Measurements from ENCODE around the gene TMEM121.

The TMEM121 gene

DNA sequence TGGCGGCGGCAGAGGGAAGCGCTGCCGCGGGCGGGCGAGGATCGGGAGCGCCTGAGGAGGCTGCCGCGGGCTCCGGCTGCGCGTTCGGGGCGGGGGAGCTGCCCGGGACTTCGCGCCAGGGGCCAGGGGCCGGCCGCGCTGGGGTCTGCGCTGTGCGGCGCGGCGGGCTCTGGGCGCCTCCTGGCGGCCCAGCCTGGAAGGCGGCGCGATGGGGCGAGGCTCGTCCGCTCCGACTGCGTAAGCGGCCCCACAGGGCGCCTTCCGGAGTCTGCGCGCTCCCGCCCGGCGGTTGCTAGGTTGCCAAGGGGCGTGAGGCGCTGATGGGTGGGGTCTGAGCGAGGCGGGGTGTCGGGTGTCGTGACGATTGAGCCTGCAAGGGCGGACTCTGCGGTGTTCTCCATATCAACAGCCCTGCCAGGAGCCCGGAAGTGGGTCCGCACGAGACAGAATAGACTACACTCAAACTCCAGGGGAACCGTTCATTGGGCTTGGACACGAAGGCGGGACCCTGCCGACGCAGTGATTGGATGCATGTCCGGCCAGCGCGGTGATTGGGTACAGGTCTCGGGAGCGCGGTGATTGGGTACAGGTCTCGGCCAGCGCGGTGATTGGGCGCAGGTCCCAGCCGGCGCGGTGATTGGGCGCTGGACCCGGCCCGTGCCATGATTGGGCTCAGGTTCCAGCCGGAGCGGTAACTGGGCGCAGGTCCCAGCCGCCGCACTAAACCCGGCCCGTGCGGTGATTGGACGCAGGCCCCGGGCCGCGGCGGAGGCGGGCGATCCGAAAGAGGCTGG lies 35.6 kb upstream of the TMEM121 start, which contains the start of gene TEDC1:
TEDC1 (plus strand) TSS at position 675 of the 794 bp plus-strand sequence. CDS start 130 bp downstream, outside the sequence.
- DNase-seq, result peak; percentile 100
- no peak for TF ChIP-seq GATA1 (IDR thresholded peaks at IDR 0.05; ENCODE audit: low read depth, low read length)

DNA sequence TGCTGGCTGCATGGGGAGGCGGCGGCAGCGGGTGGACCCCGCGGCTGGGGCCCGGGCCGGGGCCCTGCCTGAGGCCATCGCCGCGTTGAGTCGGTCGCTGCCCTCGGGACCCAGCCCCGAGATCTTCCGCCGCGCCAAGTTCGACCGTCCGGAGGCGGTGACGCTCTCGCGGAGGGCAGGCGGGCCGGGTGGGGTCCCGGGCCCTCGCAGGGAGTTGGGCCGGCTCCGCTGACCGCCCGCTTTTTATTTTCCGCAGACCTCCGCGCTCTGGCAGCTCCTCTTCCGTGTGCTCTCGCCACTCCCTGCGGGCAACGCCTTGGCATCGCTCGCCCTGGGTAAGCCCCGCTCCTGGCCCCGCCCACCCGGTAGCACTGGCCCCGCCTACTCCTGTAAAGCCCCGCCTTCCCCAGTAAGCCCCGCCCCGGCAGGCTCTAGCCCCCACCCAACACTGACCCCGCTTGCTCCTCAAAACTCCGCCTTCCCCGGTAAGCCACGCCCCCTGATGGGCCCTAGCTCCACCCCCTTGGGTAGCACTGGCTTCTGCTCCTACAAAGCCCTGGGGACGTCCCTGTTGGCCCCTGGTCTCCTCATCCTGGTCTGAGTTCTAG lies 34.9 kb upstream of the TMEM121 start:
- TF ChIP-seq GATA1 (IDR thresholded peaks at IDR 0.05; ENCODE audit: low read depth, low read length), result no peak
- TF ChIP-seq POLR2A (IDR thresholded peaks at IDR 0.05; ENCODE audit: low read length), result peak; percentile 89
- peak; percentile 91 to 95 for DNase-seq

DNA sequence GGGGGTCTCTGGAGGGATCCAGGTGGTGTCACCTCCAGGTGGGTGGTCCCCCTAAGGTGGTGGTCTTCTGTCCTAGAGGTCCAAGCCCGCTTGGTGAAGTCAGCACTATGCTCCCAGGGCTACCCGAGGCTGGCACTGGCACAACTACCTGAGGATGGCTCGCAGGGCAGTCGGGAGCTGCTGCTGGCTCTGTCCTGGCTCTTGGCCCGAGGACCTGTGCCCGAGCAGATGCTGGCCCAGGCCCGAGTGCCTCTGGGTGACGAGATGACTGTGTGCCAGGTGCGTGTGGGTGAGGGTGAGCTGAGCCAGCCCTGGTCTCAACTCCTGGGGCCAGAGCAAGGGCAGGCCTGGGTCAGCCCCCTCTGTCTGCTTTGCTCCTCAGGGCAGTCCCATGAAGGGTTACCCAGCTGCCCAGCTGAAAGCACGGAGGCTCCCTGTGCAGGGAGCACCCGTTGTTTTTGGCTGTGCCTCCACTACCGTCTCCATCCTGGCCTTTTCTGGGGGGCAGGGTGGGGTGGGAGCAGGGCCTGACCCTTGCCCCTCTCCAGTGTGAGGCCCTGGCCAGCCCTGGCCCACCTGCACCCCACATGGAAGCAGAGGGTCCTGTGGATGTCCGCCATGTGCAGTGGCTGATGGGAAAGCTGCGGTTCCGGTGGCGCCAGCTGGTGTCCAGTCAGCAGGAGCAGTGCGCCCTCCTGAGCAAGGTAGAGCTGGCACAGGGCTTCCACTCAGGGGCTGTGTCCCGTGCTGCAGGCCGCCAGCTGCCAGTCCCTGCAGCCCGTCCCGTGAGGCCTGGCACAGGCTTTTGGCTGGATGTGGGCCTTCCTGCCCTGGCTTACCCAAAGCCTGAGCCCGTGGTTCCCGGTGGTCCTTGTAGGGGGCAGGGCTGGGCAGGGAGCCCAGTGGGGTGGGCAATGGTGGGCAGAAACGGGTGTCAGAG lies 34.1 kb upstream of the TMEM121 start:
- no peak for DNase-seq
- TF ChIP-seq GATA1 (IDR thresholded peaks at IDR 0.05; ENCODE audit: low read depth, low read length) (no peak), POLR2A (IDR thresholded peaks at IDR 0.05; ENCODE audit: low read length) (no peak)

DNA sequence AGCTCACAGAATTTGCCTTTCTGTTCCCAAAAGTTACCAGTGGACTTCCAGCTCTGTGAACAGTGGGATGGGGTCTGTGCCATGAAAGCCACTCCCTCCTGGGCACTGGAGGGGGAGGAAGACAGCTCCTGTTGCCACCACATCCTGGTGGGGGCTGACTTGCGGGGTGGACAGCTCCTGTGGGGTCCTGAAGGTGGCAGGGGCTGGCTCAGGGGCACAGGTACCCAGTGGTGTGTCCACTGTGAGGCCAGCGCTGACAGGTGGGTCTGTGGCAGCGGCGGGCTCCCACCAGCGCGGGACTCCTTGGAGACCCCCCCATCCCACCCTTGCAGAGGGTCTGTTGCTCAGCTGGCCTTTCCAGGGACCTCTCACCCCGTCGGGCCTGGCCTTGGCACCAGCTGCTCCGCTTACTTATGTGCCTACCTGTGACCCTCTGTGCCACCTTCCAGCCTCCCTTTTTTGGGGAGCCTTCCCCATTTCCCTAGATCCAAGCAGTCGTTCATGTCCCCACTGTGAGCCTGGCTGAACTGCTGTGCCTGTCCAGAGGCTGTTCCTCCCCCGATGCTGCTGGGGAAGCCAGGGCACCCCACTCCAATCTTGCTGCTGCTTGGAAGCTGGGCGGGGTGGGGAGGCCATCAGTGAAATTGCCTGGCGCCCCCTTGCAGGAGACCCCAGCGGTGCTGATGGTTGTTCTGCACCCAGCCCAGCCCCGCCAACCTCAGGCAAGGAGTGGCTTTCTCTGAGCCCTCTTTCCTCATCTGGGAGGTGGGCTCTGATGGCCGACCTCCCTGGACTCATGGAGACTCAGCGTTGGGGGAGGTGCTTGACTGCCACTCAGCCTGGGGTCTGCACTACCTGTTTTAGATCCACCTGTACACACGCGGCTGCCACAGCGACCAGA lies 33.2 kb upstream of the TMEM121 start:
- no peak for DNase-seq

DNA sequence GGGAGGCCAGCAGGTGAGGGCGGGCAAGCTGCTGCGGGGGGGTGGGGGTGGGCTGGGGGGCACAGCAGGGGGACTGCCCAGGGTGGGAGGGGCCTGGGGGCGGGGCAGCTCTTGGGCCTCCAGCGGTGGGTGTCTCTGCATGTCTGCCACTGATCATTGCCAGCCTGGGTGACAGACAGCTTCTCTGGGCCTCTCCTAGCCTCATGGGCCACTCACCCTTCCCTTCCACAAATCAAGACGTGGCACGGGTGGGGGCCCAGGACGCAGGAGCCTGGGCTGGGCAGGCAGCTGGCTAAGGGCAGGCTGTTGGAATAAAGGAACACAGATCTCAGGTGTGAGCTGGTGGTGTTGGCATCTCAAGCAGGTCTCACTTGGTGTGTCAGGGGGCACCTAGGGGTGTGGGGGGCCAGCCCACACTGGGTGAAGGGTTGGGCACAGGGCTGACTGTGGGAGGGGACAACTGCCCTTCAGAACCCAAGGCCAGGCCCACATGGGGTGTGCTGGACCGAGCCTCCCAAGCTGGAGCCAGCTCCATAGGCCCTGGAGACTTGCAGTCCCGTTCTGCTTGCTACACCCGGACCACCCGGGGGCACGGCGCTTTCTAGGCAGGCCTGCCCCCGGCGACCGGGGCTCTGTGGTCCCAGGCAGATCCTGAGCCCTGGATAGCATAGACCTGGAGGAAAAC lies 32.3 kb upstream of the TMEM121 start:
- TF ChIP-seq GATA1 (IDR thresholded peaks at IDR 0.05; ENCODE audit: low read depth, low read length) (no peak), POLR2A (IDR thresholded peaks at IDR 0.05; ENCODE audit: low read length) (no peak)
- no peak for DNase-seq

More for the DNA sequence above, 33.2 kb upstream of the TMEM121 start:
- TF ChIP-seq GATA1 (IDR thresholded peaks at IDR 0.05; ENCODE audit: low read depth, low read length) (no peak), POLR2A (IDR thresholded peaks at IDR 0.05; ENCODE audit: low read length) (no peak)

DNA sequence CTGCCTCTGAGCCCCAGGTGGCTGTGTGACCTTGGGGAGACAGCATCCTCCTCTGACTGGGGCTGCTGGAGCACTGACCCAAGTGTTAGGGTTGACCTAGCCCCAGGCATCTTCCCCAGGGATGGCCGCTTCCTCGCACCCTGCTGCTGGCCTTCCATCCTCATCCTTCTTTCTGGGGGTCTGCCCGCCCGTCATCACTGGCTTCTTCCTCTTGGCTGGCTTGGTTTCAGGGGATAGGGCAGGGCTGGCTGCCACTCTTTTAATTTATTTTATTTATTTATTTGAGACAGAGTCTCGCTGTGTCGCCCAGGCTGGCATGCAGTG lies 31.8 kb upstream of the TMEM121 start:
- no peak for DNase-seq
- TF ChIP-seq POLR2A (IDR thresholded peaks at IDR 0.05; ENCODE audit: low read length) (no peak), GATA1 (IDR thresholded peaks at IDR 0.05; ENCODE audit: low read depth, low read length) (no peak)

DNA sequence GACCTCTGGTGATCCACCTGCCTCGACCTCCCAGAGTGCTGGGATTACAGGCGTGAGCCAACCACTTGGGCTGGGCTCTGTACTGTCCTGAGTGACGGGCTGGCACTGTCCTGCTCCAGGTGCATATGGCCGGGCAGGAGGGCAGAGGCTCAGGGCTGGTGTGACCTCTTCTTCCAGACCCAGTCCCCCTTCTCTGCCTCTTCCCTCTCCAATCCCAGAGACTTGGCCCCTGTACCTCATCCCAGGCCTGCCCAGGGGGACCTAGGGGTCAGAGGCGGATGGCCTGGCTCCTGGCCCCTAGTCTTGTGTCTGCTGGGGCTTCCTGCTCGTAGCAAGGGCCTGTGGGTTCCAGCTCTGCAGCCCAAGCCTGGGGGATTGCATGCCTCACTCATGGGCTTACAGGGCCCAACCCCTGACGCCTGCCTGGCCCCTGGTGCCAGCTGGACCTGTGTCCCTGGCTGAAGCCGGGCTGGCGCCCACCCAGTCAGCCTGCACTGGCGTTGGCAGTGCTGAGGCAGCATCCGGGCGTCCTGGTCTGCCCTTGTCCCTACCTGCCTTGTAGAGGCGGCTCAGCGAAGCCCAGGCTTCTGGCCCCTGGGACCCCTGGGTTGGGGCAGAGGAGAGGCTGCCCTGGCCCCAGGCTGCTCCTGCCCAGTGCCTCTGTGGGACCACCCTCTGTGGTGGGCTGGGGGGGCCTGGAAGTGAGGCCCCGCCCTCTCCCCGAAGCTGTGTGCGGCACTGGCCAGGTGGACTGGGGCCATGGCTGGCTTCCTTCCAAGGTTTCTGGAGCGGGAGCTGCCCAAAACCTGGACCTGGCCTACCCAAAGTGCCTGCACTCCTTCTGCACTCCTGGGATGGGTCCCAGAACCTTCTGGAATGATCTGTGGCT lies 31.0 kb upstream of the TMEM121 start:
- no peak for DNase-seq
- TF ChIP-seq GATA1 (IDR thresholded peaks at IDR 0.05; ENCODE audit: low read depth, low read length) (no peak), POLR2A (IDR thresholded peaks at IDR 0.05; ENCODE audit: low read length) (no peak)

DNA sequence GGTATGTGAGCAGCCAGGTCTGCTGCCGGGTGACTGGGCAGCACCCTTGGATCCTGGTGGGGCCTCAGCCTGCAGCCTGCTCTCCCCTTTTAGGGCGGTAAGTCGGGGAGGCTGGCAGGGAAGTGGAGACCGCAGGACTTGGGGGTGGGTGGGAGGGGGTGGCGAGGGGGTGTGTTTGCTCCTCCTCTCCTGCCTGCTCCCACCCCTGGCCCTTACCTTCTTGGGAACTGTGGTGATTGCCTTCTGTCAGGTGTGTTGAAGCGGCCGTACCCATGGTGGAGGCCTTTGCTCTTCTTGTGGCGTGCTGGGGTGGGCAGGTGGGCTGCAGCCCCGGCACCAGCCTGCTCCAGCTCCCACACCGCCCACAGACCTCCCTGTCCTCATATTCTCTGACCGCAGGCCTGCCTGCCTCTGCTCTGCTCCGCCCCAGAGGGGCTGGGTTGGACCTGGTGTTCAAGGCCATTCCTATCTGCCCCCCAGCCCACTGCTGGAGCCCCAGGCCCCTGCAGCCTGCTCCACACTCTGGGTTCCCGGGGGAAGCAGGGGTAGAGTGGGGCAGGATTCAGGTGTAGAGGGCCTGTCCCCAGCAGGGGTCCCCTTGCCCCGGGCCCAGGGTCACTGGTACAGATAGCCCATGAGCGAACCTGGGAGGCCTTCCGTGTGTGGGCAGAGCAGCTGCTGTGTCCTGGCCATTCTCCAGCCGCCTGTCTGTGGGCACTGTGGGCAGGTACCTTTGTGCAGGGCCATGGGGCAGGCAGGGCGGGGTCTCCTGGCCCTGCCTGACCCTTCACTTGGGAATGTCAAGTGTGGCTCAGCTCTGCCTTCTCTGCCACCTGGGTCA lies 30.2 kb upstream of the TMEM121 start:
- TF ChIP-seq POLR2A (IDR thresholded peaks at IDR 0.05; ENCODE audit: low read length), result no peak
- no peak for TF ChIP-seq GATA1 (IDR thresholded peaks at IDR 0.05; ENCODE audit: low read depth, low read length)
- no peak for DNase-seq

DNA sequence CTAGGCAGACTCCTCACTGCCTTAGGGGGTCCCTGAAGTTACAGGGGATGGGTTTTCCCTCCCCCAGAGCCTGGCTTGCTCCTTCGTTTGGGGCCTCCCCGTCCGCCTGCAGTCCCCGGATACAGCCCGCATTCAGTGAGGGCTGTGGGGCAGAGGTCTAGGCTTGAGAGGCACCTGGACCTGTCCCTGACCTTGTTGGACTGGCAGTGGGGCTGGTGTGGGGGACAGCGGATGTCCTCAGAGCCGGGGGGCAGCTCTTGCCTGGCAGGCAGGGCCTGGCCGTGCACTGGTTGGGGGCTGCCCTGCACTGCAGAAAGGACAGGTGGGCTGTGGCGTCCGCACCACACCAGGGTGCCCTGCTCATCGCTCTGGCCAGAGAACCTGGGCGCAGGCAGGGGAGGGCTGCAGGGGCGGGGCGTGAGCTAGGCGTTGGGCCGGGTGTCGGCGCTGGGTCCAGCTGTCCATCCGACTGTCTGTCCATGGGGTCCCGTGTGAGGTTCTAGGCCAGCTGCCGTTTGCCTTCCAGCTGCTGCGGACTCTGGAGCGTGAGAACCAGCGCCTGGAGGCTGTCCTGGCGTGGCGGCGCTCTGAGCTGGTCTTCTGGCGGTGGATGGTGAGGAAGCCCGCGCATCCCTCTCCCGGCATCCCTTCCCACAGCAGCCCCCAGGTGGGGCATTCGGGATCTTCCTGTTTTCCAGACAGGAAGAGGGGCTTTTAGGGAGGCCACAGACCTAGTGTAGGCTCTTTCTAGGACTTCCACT lies 29.4 kb upstream of the TMEM121 start:
- no peak for TF ChIP-seq GATA1 (IDR thresholded peaks at IDR 0.05; ENCODE audit: low read depth, low read length)
- no peak for DNase-seq

DNA sequence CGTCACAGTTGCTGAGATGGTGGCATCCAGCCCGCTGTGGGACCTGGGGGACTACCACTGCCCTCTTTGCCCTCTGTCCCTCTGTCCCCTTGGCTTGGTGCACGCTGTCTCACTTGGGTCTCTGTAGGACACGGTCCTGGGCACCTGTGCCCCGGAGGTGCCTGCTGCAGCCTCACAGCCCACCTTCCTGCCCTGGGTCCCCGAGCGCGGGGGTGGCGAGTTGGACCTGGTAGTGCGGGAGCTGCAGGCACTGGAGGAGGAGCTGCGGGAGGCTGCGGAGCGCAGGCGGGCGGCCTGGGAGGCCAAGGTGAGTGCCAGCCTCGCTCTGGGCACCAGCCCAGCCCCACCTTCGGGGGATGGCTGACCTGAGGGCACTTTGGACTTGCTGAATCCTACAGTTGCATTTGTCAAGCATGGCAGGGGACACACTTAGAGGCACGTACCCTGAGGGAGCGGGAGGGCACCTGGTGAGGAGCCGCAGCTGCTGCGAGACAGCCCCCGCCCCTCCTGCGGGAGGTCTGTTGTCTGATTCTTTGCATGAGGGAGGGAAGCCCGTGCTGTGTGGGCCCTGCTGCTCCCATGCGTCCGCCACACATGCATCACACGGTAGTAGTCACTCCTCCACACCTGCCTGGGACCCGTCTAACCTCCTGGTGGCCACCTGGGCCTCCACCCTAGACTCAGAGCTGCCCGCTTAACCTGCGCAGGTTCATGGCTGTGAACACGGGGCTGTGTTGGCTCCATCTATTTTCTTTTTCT lies 28.5 kb upstream of the TMEM121 start:
- no peak for DNase-seq

More for the DNA sequence above, 28.5 kb upstream of the TMEM121 start:
- TF ChIP-seq GATA1 (IDR thresholded peaks at IDR 0.05; ENCODE audit: low read depth, low read length) (no peak), POLR2A (IDR thresholded peaks at IDR 0.05; ENCODE audit: low read length) (no peak)
